ENCODE measurements around the gene SLC44A3.

The SLC44A3 gene

DNA sequence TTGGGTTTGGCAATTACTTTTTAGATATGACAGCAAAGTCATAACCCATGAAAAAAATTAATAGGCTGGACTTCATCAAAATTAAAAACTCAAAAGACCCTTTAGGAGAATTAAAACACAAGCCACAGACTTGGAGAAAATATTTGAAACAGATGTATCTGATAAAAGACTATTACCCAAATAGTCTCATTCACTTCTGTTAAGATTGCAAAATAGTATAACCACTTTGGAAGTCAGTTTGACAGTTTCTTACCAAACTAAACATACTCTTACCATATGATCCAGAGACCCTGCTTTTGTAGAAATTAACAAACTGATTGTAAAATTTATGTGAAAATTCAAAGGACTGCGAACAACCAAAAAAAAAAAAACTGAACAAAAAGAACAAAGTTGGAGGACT is 32.5 kb upstream of the SLC44A3 start:
- Histone ChIP-seq H3K9me3 (ENCODE audit: control insufficient read depth, low read length) (no peaks in the 10 kb centered on the region), H3K36me3 (ENCODE audit: control insufficient read depth, insufficient read depth, low read length) (no peaks in the 10 kb centered on the region), H3K27me3 (replicated peaks; ENCODE audit: control insufficient read depth, insufficient read depth, low read length, poor library complexity, severe bottlenecking) (no peaks in the 10 kb centered on the region), H3K4me1 (ENCODE audit: control insufficient read depth, insufficient read depth, low read length, poor library complexity, severe bottlenecking) (no peaks in the 10 kb centered on the region), H3K27ac (ENCODE audit: insufficient read depth, low read length, poor library complexity, severe bottlenecking) (no peak overlapping the region), H3K4me3 (ENCODE audit: insufficient read depth, low read depth, low read length, poor library complexity, severe bottlenecking) (no peak overlapping the region)
- DNase-seq = no peak

DNA sequence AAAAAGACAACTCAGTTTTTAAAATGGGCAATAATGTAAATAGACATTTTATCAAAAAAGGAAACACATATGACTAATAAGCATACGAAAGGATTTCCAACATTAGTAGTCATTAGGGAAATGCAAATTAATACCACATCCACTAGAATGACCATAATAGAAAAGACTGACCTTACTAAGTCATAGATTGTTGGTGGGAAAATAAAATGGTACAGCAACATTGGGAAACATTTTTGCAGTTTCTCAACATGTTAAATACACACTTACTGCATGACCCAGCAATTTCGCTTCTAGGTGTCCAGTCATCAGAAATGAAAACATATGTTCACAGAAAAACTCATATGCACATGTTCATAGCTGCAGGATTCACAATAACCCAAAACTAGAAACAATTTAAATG is 29.9 kb upstream of the SLC44A3 start:
- Histone ChIP-seq H3K27ac (ENCODE audit: insufficient read depth, low read length, poor library complexity, severe bottlenecking) (no peak overlapping the region), H3K27me3 (replicated peaks; ENCODE audit: control insufficient read depth, insufficient read depth, low read length, poor library complexity, severe bottlenecking) (no peaks in the 10 kb centered on the region), H3K9me3 (ENCODE audit: control insufficient read depth, low read length) (no peaks in the 10 kb centered on the region), H3K4me1 (ENCODE audit: control insufficient read depth, insufficient read depth, low read length, poor library complexity, severe bottlenecking) (no peaks in the 10 kb centered on the region), H3K4me3 (ENCODE audit: insufficient read depth, low read depth, low read length, poor library complexity, severe bottlenecking) (no peak overlapping the region), H3K36me3 (ENCODE audit: control insufficient read depth, insufficient read depth, low read length) (no peaks in the 10 kb centered on the region)
- no peak for DNase-seq

DNA sequence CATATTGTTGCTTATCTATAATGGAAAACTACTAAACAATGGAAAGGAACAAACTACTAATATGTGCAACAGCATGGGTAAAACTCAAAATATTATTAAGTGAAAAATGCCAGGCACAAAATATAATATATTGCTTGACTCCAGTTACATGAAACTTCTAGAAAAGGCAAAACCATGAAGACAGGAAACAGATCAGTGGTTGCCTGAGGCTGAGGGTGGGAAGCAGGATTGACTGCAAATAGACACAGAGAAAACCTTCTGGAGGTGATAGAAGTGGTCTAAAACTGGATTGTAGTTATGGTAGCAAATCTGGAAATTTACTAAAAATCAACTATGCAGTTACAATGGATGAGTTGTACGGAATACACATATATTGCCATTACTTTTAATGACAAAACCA is 29.5 kb upstream of the SLC44A3 start:
- Histone ChIP-seq H3K4me3 (ENCODE audit: insufficient read depth, low read depth, low read length, poor library complexity, severe bottlenecking) (no peak overlapping the region), H3K36me3 (ENCODE audit: control insufficient read depth, insufficient read depth, low read length) (no peaks in the 10 kb centered on the region), H3K27ac (ENCODE audit: insufficient read depth, low read length, poor library complexity, severe bottlenecking) (no peak overlapping the region), H3K9me3 (ENCODE audit: control insufficient read depth, low read length) (no peaks in the 10 kb centered on the region), H3K4me1 (ENCODE audit: control insufficient read depth, insufficient read depth, low read length, poor library complexity, severe bottlenecking) (no peaks in the 10 kb centered on the region), H3K27me3 (replicated peaks; ENCODE audit: control insufficient read depth, insufficient read depth, low read length, poor library complexity, severe bottlenecking) (no peaks in the 10 kb centered on the region)
- no peak for DNase-seq

DNA sequence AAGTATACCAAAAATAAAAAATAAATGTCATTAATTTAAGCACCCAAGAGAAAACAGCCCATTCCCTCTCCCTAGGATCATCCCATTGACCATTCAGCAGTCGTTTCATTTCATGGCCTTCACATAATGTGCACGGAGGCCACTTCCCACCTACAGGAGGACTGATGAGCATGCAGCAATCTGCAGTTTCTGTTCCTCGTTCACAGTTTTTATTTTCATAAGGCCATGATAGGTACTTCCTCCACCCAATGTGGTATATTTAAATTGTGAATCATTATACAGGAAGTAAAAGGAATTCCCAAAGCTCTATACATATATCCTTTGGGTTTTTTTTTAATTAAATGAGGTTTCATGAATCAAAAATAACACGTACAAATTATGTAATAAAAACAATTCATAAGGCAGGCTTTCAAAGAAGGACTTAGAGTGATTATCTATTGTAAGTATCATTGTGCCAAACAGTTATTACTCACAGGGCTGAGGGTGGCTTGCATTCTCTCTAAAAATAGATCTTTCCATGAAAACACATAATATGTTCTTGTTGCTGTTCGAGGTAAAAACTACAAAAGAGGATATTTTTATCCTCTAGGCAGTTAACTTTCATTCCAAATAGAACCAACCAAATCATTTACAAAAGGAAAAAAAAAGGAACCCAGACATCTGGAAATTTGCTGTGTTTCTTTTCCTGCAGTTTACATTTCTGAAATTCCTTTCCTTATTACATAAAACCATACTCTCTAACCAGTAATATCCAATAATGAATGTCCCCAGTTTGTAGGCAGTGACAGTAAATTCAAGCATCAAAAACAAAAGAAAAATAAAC is 27.5 kb upstream of the SLC44A3 start:
- Histone ChIP-seq H3K4me1 (ENCODE audit: control insufficient read depth, insufficient read depth, low read length, poor library complexity, severe bottlenecking) (no peaks in the 10 kb centered on the region), H3K27ac (ENCODE audit: insufficient read depth, low read length, poor library complexity, severe bottlenecking) (no peak overlapping the region), H3K36me3 (ENCODE audit: control insufficient read depth, insufficient read depth, low read length) (no peaks in the 10 kb centered on the region), H3K4me3 (ENCODE audit: insufficient read depth, low read depth, low read length, poor library complexity, severe bottlenecking) (no peak overlapping the region), H3K27me3 (replicated peaks; ENCODE audit: control insufficient read depth, insufficient read depth, low read length, poor library complexity, severe bottlenecking) (no peaks in the 10 kb centered on the region), H3K9me3 (ENCODE audit: control insufficient read depth, low read length) (no peaks in the 10 kb centered on the region)
- DNase-seq = no peak

DNA sequence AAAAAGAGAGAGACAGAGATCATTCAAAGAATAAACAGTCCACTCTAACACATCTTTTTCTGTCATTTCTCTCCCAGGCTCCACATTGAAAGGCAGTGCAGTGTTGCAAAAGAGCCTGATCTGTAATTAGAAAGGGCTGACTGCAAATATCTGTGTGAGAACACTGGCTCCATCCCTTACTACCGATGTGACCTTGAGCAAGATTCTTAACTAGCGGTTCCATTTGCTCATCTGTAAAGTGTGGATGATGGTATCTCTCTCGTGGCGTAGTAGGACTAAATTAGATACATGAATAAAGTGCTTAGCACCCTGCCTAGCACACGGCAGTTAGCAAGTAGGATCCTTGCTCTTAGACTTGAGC is 26.9 kb upstream of the SLC44A3 start:
- Histone ChIP-seq H3K4me1 (ENCODE audit: control insufficient read depth, insufficient read depth, low read length, poor library complexity, severe bottlenecking) (no peaks in the 10 kb centered on the region), H3K36me3 (ENCODE audit: control insufficient read depth, insufficient read depth, low read length) (no peaks in the 10 kb centered on the region), H3K9me3 (ENCODE audit: control insufficient read depth, low read length) (no peaks in the 10 kb centered on the region), H3K27ac (ENCODE audit: insufficient read depth, low read length, poor library complexity, severe bottlenecking) (no peak overlapping the region), H3K4me3 (ENCODE audit: insufficient read depth, low read depth, low read length, poor library complexity, severe bottlenecking) (no peak overlapping the region), H3K27me3 (replicated peaks; ENCODE audit: control insufficient read depth, insufficient read depth, low read length, poor library complexity, severe bottlenecking) (no peaks in the 10 kb centered on the region)
- no peak for DNase-seq

DNA sequence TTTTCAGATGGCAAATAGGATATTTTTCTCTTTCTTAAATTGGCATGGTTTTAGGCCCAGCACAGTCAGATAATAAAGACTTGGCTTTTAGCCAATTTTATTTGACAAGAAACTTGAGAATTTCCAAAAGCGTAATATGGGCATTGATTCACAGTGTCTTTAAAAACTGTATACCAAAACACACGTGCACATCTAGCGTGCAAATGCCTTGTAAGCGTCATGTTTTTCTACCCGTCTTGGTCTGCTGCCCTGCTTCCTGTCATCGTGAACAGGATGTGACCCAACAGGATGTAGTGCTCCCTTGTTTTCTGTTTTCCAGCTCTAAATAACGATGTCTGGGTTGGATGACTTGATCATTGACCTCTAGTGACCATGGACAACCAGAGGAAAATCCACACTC is 24.7 kb upstream of the SLC44A3 start:
- Histone ChIP-seq H3K27ac (ENCODE audit: insufficient read depth, low read length, poor library complexity, severe bottlenecking) (no peak overlapping the region), H3K36me3 (ENCODE audit: control insufficient read depth, insufficient read depth, low read length) (no peaks in the 10 kb centered on the region), H3K4me1 (ENCODE audit: control insufficient read depth, insufficient read depth, low read length, poor library complexity, severe bottlenecking) (no peaks in the 10 kb centered on the region), H3K9me3 (ENCODE audit: control insufficient read depth, low read length) (no peaks in the 10 kb centered on the region), H3K27me3 (replicated peaks; ENCODE audit: control insufficient read depth, insufficient read depth, low read length, poor library complexity, severe bottlenecking) (no peaks in the 10 kb centered on the region), H3K4me3 (ENCODE audit: insufficient read depth, low read depth, low read length, poor library complexity, severe bottlenecking) (no peak overlapping the region)
- DNase-seq = no peak

DNA sequence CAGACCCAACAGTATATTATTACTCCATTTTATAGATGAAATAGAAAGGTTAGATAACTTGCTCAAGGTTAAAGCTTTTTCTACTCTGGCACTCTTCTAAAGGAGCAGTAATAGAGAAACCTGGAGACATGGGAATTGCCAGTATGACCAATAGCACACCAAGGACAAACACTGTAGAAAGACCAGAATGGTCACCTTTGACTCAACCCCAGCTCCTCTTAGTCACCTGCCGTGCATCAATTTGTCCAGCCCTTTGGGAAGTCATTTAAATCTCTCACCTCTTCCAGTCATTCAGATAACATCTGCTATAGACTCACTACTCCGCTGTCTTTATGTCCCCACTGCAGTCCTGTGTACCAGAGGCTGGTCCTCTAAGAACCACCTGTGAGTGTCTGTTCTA is 23.9 kb upstream of the SLC44A3 start:
- no peaks in the 10 kb centered on the region for H3K4me1 ChIP-seq (ENCODE audit: control insufficient read depth, insufficient read depth, low read length, poor library complexity, severe bottlenecking)
- no peaks in the 10 kb centered on the region for H3K9me3 ChIP-seq (ENCODE audit: control insufficient read depth, low read length)
- no peaks in the 10 kb centered on the region for H3K36me3 ChIP-seq (ENCODE audit: control insufficient read depth, insufficient read depth, low read length)
- no peak overlapping the region for H3K27ac ChIP-seq (ENCODE audit: insufficient read depth, low read length, poor library complexity, severe bottlenecking)
- H3K4me3 ChIP-seq (ENCODE audit: insufficient read depth, low read depth, low read length, poor library complexity, severe bottlenecking) = no peak overlapping the region
- no peak for DNase-seq
- no peaks in the 10 kb centered on the region for H3K27me3 ChIP-seq (replicated peaks; ENCODE audit: control insufficient read depth, insufficient read depth, low read length, poor library complexity, severe bottlenecking)

DNA sequence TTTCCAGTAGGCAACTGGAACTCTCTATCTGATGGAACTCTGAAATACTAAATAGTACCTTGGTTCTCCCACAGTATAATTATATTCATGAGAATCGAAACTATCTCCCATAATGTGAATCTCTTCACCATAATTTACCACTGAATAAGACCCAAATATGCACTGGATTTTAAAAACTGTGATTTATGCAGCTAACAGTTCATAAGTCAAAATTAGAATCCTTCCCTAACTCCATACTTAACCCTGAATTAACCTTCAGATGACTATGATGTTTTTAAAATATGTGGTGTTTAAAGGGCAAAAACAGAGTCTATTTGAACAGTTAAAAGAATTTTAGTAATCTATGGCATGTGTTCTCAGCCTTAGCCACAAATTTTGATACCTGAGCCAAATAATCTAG is 22.9 kb upstream of the SLC44A3 start:
- no peaks in the 10 kb centered on the region for H3K36me3 ChIP-seq (ENCODE audit: control insufficient read depth, insufficient read depth, low read length)
- no peaks in the 10 kb centered on the region for H3K27me3 ChIP-seq (replicated peaks; ENCODE audit: control insufficient read depth, insufficient read depth, low read length, poor library complexity, severe bottlenecking)
- DNase-seq = no peak
- H3K4me1 ChIP-seq (ENCODE audit: control insufficient read depth, insufficient read depth, low read length, poor library complexity, severe bottlenecking) = no peaks in the 10 kb centered on the region
- no peak overlapping the region for H3K4me3 ChIP-seq (ENCODE audit: insufficient read depth, low read depth, low read length, poor library complexity, severe bottlenecking)
- no peak overlapping the region for H3K27ac ChIP-seq (ENCODE audit: insufficient read depth, low read length, poor library complexity, severe bottlenecking)
- no peaks in the 10 kb centered on the region for H3K9me3 ChIP-seq (ENCODE audit: control insufficient read depth, low read length)

DNA sequence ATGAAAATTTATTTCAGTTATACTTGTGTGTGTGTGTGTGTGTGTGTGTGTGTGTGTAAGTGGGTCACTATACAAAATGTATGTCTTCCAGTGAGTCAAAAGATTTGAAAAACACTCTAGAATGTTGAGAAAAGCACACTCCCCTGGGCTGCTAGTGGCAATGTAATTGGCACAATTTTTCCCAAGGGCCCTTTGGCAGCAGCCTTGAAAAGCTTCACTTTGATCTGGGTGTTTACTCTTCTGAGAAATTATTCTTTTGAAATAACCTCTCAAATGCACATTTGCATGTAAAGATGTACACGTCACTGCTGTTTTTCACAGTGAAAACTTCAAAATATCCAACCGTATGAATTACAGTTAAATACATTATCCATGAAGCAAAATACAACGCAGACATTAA is 22.1 kb upstream of the SLC44A3 start:
- Histone ChIP-seq H3K4me1 (ENCODE audit: control insufficient read depth, insufficient read depth, low read length, poor library complexity, severe bottlenecking) (no peaks in the 10 kb centered on the region), H3K4me3 (ENCODE audit: insufficient read depth, low read depth, low read length, poor library complexity, severe bottlenecking) (no peak overlapping the region), H3K36me3 (ENCODE audit: control insufficient read depth, insufficient read depth, low read length) (no peaks in the 10 kb centered on the region), H3K27me3 (replicated peaks; ENCODE audit: control insufficient read depth, insufficient read depth, low read length, poor library complexity, severe bottlenecking) (no peaks in the 10 kb centered on the region), H3K9me3 (ENCODE audit: control insufficient read depth, low read length) (no peaks in the 10 kb centered on the region), H3K27ac (ENCODE audit: insufficient read depth, low read length, poor library complexity, severe bottlenecking) (no peak overlapping the region)
- no peak for DNase-seq

DNA sequence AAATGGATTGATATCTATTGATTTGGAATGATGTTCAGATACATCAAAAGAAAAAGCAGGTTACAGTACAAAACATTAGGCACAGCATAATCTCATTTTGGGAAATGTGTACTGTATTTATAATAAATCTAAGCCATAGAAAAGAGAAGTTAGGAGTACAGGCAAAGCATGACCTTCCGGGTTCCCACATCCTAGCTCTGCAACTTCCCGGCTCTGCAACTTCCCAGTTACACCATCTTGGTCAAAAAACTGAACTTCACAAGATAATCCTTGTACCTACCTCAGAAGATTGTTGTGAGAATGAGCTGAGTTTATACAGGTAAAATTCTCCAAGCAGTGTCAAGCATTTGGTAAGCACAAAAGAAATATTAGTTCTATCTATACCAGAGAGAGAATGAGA is 21.7 kb upstream of the SLC44A3 start:
- DNase-seq = no peak
- Histone ChIP-seq H3K36me3 (ENCODE audit: control insufficient read depth, insufficient read depth, low read length) (no peaks in the 10 kb centered on the region), H3K27me3 (replicated peaks; ENCODE audit: control insufficient read depth, insufficient read depth, low read length, poor library complexity, severe bottlenecking) (no peaks in the 10 kb centered on the region), H3K4me1 (ENCODE audit: control insufficient read depth, insufficient read depth, low read length, poor library complexity, severe bottlenecking) (no peaks in the 10 kb centered on the region), H3K9me3 (ENCODE audit: control insufficient read depth, low read length) (no peaks in the 10 kb centered on the region), H3K27ac (ENCODE audit: insufficient read depth, low read length, poor library complexity, severe bottlenecking) (no peak overlapping the region), H3K4me3 (ENCODE audit: insufficient read depth, low read depth, low read length, poor library complexity, severe bottlenecking) (no peak overlapping the region)
